HG02610 (cell line): ENCODE results near the gene PTPN22.
"Not testable (repeated sequence)": the region's sequence is repeated elsewhere in the genome, so short reads cannot be mapped to it uniquely, and the experiment has no call there.

Source experiments
- ATAC-seq: cut with Tn5 transposase; IDR thresholded peaks from one replicate; pipeline ENCODE4 v1.9.1; 2021; ENCODE audit warnings: mild to moderate bottlenecking, moderate library complexity; ENCODE audit not compliant: unreplicated experiment

PTPN22 gene

DNA sequence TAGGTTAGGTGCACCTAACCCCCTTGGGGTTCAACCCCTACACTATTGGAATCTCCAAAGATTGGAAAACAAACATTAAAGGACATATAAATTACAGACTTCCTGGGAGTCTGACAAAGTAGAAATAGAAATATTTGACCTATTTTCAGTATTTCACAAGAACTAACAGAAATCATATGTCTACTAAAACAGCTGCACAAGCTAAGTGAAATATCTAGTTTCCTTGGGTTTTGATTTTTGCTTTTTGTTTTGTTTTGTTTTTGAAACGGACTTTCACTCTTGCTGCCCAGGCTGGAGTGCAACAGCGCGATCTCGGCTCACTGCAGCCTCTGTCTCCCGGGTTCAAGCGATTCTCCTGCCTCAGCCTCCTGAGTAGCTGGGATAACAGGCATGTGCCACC lies 18.8 kb downstream of the PTPN22 start:
- ATAC-seq, result not testable (repeated sequence)

DNA sequence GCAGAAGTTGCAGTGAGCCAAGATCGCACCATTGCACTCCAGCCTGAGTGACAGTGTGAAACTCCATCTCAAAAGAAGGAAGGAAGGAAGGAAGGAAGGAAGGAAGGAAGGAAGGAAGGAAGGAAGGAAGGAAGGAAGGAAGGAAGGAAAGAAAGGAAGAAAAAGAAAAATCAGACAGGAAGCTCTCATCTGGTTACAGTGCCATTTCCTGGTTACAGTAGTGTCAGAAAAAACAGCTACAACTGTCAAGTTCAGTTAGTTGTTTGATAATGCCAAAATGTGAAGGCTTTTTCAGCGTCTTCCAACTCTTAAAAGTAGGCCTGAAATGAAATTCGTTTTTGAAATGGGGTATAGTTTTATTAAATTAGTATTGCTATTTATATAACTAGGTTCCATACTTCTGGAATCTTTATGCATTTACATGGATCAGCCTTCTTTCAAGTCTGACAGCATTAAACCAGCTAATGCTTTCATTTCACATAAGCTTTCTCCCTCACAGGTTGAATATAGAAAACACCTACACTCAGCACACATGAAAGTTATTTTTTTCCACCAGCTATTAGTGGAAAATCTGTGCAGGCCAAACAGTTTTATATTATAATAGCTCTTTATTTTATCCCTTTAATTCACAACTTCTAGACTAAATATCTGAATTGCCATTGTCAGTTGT lies 21.2 kb downstream of the PTPN22 start:
- no peak for ATAC-seq

GRCh38 chr1:113849072-113849471 lies 22.4 kb downstream of the PTPN22 start:
- no peak for ATAC-seq

- no peak for ATAC-seq
Observed at GRCh38 chr1:113846391-113847035, 25.0 kb downstream of the PTPN22 start.

DNA sequence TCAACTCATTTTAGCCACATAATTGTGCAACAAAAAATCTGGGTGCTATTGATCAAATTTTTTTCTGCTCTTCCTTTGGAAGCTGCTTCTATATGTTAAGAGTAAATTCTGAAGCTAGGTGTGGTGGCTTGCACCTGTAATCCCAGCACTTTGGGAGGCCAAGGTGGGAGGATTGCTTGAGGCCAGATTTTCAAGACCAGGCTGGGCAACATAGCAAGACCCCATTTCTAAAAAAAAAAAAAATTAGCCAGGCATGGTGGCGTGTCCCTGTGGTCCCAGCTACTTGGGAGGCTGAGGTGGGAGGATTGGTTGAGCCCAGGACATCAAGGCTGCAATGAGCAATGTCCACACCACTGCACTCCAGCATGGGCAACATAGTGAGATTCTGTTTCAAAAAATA lies 35.0 kb downstream of the PTPN22 start:
- no peak for ATAC-seq

GRCh38 chr1:113835686-113836290 lies 35.7 kb downstream of the PTPN22 start:
- ATAC-seq, result no peak

DNA sequence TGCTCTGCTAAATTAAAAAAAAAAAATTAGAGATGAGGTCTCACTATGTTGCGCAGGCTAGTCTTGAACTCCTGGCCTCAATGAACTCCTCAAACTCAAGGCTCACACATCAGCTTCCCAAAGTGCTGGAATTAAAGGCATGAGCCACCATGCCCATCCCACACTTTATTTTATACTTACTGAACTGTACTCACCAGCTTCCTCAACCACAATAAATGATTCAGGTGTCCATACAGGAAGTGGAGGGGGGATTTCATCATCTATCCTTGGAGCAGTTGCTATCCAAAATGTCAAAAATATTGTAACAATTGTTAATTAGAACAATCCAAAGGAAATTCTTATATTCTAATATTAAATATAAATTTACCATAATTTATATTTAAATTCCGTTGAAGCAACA lies 36.8 kb downstream of the PTPN22 start:
- ATAC-seq, result no peak

DNA sequence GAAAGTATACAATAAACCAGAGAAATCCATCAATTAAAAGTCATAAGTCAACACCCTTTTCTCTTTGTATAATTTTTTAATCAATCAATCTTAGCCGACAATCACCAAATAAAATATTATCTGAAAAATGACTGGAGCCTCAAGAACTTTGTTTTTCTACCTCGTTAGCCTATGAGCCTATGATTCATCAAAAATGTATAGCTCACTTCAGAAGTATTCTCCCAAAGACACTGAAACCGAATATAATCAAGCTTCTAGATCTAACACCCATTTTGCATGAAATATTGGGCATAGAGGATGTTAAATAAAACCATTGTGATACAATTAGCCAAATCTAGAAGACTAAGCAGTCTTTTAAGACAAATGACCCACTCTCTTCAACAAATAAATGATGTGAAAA lies 41.5 kb downstream of the PTPN22 start:
- ATAC-seq, result no peak

DNA sequence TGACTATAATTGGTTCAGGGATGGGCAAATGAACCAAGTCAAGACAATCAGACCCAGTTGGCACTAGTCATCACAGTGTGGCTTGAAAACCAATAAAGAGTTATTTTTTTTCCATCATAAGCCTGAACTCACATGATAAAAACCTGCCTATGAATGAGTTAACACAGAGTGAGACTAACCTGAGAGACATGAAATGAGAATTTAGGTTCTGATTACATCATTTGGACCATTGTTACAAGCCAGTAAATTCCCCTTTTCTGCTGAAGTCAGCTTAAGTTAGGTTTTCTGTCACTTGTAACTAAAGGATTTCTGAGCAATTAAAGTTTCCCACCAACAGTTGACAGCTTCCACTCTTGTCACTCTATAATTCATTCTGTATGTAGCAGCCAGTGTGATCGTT lies 49.6 kb downstream of the PTPN22 start:
- ATAC-seq, result no peak

- ATAC-seq, result no peak
Observed at GRCh38 chr1:113818578-113818977, 52.9 kb downstream of the PTPN22 start.

DNA sequence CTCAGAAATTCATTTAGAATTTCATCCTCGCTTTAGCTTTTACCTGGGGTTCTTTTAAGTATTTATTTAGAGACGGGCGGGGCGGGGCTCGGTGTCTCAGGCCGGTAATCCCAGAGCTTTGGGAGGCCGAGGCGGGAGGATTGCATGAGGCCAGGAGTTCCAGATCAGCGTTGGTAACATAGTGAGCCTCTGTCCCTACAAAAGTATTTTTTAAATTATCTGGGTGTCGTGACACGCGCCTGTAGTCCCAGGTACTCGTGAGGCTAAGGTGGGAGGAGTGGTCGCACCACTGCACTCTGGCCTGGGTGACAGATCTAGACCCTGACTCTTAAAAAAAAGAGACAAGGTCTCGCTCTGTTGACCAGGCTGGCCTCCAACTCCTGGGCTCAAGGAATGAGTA lies 58.3 kb downstream of the PTPN22 start:
- ATAC-seq, result no peak

DNA sequence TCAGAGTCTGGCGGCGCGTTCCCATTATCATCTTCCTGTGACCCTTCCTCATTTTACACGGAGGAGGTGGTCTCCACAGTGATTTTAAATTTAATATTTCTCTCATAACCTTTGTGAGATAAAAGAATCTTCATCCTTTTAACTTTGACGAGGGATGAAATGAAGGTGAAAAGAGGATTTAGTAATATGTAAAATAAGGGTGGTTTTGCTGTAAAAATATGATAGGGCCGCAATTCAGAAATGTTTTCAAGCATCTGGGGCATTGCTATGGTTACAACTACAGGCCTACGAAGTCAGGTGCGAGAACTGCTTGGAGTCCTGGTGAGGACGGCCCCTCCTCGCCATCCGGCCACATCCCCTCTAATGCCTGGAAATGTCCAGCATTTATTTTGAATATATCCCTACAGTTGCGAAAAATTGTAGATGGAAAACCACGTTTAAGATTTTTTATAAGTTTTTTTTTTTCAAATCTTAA lies 58.8 kb downstream of the PTPN22 start:
- ATAC-seq, result no peak

DNA sequence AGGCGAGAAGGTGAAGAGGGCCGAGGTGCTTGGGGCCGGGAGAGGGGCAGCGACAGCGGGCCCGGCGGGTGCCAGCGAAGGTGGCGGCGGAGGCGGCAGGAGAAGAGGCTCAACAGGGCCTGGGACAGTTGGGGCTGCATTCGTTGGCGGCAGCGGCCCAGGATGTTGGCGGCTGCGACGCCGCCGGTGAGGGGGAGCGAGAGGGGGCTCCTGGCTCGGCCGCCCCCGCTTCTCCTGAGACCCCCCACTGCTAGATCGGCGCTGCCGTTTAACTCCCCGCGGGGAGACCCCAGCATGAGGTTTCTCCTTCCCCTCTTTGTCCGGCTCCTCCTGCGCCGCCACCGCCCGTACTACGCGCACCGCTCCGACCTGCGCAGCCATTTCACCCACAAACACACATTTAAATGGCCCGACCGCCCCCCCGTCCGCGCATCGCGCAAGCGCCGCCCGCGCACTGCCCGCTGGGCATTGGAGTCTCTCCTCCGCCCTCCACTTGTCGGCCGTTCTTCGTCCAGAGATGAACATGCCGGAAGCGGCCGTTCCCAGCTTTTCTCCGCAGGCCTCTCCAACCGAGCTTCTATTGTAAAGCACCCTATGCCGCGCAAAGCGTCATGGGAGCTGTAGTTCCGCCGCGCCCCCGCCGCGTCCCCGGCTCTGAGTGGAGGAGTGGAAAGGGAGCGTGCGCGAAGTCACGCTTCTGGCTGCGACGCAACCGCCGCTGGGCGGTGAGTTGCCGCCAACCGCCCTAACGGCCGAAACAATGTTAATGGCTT lies 59.4 kb downstream of the PTPN22 start, which contains the start of gene RSBN1:
TSS of gene RSBN1 (minus strand) at position 589 of the 773 bp plus-strand sequence. CDS start at position 525, 64 bp downstream.
- ATAC-seq, result peak; percentile 95

DNA sequence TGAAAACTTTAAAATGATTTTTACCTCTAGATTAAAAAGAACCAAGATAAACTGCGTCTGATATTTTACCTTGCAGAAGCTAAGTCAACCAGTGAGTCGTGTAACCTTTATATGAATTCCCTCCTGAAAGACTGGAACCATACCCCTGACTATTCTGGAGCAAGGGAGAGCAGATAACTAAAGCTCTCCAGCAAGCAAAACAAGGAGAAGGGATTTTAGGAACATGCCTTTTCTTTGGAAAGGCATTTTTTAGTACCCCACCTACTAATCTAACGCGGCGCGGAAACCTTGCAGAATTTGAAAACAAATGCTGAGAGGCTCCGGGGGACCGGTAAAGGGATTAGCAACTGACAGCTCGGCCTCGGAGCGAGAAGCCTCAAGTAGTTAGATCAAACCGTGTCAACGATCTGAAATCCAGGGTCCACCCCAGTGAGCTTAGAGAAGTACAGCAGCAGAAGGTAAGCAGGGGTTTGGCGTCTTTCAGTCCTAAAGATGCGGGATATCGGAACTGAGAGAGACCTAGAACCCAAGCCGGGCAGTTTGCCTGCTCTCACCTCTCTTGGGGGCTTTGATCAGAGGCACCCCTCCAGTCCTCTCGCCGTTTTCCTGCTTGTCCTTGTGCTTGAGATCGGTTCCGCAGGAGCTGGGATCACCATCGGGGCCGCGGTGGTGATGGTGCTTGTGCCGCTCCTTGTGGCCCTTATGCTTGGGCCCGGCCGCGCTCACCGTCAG lies 60.2 kb downstream of the PTPN22 start:
- peak; percentile 0 for ATAC-seq

GRCh38 chr1:113809670-113810602 lies 61.6 kb downstream of the PTPN22 start:
- ATAC-seq, result no peak

GRCh38 chr1:113808450-113809195 lies 62.9 kb downstream of the PTPN22 start:
- no peak for ATAC-seq

GRCh38 chr1:113805639-113806038 lies 65.9 kb downstream of the PTPN22 start:
- no peak for ATAC-seq

- ATAC-seq, result no peak
Observed at GRCh38 chr1:113805256-113805531, 66.3 kb downstream of the PTPN22 start.
